ENCODE measurements around the gene ADAM22. TPM values are rescaled to one million over a fixed set of nuclear protein-coding genes. Genes with fewer than 3 reads are reported as not detected.

ADAM22 gene
- total RNA-seq, 2 donors from 2014 or later: 0.32 to 0.82 TPM

DNA sequence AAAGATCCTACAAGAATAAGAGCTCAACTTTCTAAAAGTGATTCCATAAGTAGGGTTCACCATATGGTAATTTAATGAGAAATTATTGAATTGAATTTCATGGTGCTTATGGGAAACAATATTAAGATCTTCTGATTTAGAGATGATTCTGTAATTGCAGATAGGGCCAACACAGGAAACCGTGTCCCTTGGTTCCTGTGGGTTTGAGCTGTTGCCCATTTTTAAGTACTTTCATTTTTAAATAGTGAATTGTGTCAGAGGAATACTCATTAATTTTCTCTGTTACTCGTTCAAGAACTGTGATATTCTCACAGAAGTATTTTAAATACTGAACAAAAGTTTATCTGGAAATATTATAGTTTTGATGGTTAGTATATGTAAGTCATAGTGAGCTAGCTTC, 156.6 kb downstream of the ADAM22 start:
- H3K4me1 Mint-ChIP-seq: no peaks in the 10 kb centered on the region
- H3K27ac Mint-ChIP-seq: peak overlapping the region; percentile 35
- no peak overlapping the region for H3K4me3 Mint-ChIP-seq
- no peaks in the 10 kb centered on the region for H3K27me3 Mint-ChIP-seq
- H3K9me3 Mint-ChIP-seq: no peaks in the 10 kb centered on the region
- ATAC-seq (replicated peaks): no peak
- H3K36me3 Mint-ChIP-seq (ENCODE audit: low read depth): no peaks in the 10 kb centered on the region

DNA sequence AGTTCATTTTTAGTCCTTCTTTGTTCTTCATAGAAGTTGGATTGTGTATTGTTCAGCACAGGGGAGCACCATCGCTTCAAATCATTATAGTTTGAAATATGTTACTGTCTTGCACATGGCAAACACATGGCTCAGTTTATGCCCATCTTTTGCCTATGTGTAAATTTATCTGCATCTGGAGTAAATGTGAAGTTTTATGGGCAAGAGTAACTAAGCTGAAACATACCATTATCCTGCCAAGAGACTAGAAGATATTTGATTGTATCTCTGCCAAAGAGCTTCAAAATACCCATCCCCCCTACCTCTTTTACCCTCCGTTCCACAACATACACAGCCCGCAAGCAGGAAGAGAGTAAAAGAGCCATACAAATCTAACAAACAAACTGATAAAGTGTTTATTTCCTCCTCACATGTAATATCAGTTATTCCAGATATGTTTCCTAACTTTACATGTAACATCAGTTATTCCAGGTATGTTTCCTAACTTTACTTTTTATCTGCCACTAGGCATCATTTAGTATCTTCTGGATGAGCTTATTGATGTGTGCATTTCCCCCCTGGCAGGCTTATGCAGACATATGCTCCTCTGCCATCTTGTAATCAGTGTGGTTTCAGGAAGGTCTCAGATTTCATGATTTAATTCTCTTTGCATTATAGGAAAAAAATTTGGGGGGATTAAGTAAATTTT, 158.1 kb downstream of the ADAM22 start:
- H3K27me3 Mint-ChIP-seq: no peaks in the 10 kb centered on the region
- H3K27ac Mint-ChIP-seq: no peak overlapping the region
- no peaks in the 10 kb centered on the region for H3K4me1 Mint-ChIP-seq
- H3K36me3 Mint-ChIP-seq (ENCODE audit: low read depth): no peaks in the 10 kb centered on the region
- H3K9me3 Mint-ChIP-seq: no peaks in the 10 kb centered on the region
- no peak for ATAC-seq (replicated peaks)
- H3K4me3 Mint-ChIP-seq: no peak overlapping the region

DNA sequence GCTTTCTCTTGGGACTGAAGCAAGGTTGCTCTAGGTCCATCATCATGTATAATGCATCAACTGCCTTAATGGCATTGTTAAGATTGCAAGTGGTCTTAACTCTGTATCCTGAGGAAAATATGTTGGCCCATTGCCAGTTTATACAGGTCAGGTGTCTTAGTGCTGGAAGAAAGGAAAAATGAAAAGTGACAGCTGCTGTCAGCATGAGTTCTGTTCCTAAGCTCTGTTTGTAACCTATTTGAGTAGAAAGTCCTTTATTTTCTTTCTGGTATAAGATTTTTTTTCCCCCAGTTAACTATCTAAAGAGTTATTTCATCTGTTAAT, 158.6 kb downstream of the ADAM22 start:
- H3K27ac Mint-ChIP-seq: no peak overlapping the region
- no peaks in the 10 kb centered on the region for H3K4me1 Mint-ChIP-seq
- no peak overlapping the region for H3K4me3 Mint-ChIP-seq
- H3K9me3 Mint-ChIP-seq: no peaks in the 10 kb centered on the region
- no peak for ATAC-seq (replicated peaks)
- H3K36me3 Mint-ChIP-seq (ENCODE audit: low read depth): no peaks in the 10 kb centered on the region
- no peaks in the 10 kb centered on the region for H3K27me3 Mint-ChIP-seq

DNA sequence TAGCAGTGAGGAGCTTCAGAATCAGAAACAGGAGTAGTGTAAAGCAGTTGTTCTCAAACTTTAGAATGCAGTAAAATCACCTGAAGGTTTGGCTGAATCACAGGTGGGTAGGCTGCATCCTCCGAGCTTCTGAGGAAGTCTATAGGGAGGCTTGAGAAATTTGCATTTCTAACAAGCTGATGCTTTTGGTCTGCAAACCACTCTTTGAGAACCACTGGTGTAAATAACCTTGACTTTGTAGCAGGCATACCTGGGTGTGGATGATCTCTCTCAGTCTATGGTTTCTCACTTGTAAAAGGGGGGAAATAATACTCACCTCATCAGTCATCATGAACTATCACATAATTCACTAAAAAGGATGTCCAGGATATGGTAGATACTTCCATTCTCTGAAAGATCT, 167.7 kb downstream of the ADAM22 start:
- no peaks in the 10 kb centered on the region for H3K4me1 Mint-ChIP-seq
- no peaks in the 10 kb centered on the region for H3K9me3 Mint-ChIP-seq
- H3K27me3 Mint-ChIP-seq: no peaks in the 10 kb centered on the region
- no peaks in the 10 kb centered on the region for H3K36me3 Mint-ChIP-seq (ENCODE audit: low read depth)
- ATAC-seq (replicated peaks): peak; percentile 48
- no peak overlapping the region for H3K27ac Mint-ChIP-seq
- H3K4me3 Mint-ChIP-seq: no peak overlapping the region

DNA sequence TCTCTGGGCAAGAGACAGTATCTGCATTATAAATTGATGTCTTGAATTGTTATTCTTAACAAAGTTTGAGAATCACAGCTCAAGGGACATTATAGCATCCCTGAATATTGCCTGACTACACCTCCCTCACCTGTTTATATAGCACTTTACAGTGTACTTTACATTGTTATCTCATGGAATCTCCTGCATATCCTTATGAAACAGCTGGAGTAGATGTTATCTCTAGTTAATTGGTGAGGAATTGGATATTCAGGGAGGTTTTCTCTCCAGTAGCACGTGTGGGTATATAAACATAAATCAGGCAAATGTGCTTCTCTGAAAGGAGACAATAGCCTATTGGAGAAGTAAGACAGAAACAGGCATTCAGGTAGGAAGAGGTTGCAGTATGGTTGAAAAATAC, 168.6 kb downstream of the ADAM22 start:
- H3K9me3 Mint-ChIP-seq: no peaks in the 10 kb centered on the region
- H3K4me1 Mint-ChIP-seq: no peaks in the 10 kb centered on the region
- no peak for ATAC-seq (replicated peaks)
- H3K27me3 Mint-ChIP-seq: no peaks in the 10 kb centered on the region
- no peaks in the 10 kb centered on the region for H3K36me3 Mint-ChIP-seq (ENCODE audit: low read depth)
- H3K4me3 Mint-ChIP-seq: no peak overlapping the region
- no peak overlapping the region for H3K27ac Mint-ChIP-seq

DNA sequence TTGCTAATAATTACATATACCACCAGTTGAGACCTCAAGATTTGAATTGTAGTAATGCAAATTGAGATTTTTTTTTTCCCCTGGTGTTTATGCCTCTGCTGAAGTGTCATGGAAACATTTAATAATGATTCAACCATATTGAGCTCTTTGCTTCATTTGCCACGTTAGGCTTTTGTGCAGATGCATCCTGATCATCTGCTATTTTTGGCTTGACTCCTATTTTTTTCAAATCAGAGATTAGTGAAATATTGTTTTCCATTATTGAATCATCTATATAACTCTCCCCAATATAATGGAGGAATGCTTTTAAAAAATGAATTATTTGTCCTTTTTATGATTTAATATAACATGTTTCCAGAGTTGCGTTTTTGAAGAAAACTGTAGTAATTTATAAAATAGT, 170.7 kb downstream of the ADAM22 start:
- no peaks in the 10 kb centered on the region for H3K27me3 Mint-ChIP-seq
- no peaks in the 10 kb centered on the region for H3K9me3 Mint-ChIP-seq
- H3K4me3 Mint-ChIP-seq: no peak overlapping the region
- no peaks in the 10 kb centered on the region for H3K36me3 Mint-ChIP-seq (ENCODE audit: low read depth)
- ATAC-seq (replicated peaks): no peak
- no peak overlapping the region for H3K27ac Mint-ChIP-seq
- no peaks in the 10 kb centered on the region for H3K4me1 Mint-ChIP-seq

DNA sequence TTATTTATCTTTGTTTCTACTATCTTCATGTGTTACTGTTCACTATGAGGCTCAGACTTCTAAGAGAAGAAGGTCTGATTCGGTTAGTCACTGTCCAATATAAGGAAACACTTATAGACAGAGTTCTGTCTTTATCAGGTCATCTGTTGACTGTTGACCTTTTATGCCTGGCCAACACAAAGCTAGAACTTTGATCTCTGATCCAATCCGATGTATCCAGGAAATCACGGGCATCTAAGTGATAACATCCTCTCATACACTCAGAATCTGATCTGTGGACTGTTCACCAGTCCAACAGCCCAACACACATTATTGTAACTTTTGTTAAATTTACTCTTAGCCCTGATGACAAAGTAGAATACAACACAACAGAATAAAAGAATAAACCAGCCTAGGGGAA, 171.2 kb downstream of the ADAM22 start:
- H3K27ac Mint-ChIP-seq: no peak overlapping the region
- no peak for ATAC-seq (replicated peaks)

DNA sequence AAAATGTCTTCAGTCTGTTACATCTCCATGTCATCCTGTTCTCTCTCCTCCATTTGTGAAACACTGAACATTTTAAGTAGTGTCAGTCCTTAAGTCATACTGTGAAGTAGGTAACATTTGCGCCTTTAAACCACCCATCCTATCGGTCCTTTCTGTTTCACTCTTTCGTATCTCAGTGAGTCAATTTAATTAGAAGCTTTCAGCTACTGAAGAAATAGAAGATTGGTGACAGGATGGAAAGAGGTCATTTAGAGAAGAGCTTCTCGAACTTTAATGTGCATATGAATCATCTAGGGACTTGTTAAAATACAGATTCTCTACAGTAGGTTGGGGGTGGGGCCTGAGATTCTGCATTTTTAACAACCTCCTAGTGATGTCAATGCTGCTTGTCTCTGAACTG, 172.4 kb downstream of the ADAM22 start:
- Mint-ChIP-seq H3K4me1 (no peaks in the 10 kb centered on the region), H3K4me3 (no peak overlapping the region), H3K27ac (no peak overlapping the region), H3K36me3 (ENCODE audit: low read depth) (no peaks in the 10 kb centered on the region), H3K27me3 (no peaks in the 10 kb centered on the region), H3K9me3 (no peaks in the 10 kb centered on the region)
- peak; percentile 60 for ATAC-seq (replicated peaks)

More for the DNA sequence above, 171.2 kb downstream of the ADAM22 start:
- Mint-ChIP-seq H3K9me3 (no peaks in the 10 kb centered on the region), H3K4me1 (no peaks in the 10 kb centered on the region), H3K27me3 (no peaks in the 10 kb centered on the region), H3K4me3 (no peak overlapping the region), H3K36me3 (ENCODE audit: low read depth) (no peaks in the 10 kb centered on the region)

DNA sequence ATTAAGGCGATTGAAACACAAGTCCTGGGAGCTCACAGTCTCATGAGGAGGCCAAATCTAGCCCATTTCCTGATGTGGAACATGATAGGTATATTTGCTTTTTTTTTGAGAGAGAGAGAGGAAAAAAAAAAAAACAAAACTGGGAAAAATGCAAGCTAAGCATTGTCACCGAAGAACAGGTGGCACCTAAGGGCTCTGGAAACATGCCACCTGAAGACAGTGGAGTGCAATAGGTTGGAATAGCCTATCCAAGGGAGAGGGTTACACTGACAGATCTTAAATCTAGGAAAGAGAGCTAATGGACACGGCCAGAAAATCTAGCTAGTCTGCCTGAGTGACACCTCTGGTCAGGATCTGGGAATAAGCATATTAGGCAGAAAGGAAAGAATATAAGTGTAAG, 175.6 kb downstream of the ADAM22 start:
- no peak overlapping the region for H3K4me3 Mint-ChIP-seq
- no peak overlapping the region for H3K27ac Mint-ChIP-seq
- H3K36me3 Mint-ChIP-seq (ENCODE audit: low read depth): no peaks in the 10 kb centered on the region
- H3K27me3 Mint-ChIP-seq: no peaks in the 10 kb centered on the region
- ATAC-seq (replicated peaks): no peak
- no peaks in the 10 kb centered on the region for H3K9me3 Mint-ChIP-seq
- no peaks in the 10 kb centered on the region for H3K4me1 Mint-ChIP-seq

DNA sequence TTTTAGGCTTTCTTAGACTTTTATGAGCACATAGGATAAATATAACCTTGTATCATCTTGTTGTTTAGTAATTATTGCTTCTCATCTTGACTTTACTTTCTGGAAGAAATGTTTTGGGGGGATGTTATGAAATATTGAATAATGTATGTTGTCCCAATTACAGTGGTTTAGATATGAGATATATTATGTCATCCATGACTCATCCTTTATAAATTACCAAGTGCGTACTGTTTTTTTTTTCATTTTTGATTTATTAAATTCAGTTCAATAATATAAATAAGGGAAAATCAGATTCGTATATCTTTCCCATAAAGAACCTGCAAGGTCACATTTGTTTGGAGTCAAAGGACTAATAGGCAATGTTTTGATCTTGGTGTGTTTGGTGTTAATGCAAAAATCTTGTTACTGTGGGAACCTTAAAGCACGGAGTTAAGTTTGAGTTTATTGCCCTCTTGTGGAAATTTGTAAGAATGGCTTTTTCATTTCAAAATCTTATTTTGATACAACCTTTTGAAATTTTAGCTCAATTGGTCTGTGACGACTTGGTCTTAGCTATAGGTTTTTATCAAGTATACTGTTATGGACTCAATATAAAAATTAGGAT, 177.2 kb downstream of the ADAM22 start:
- H3K4me1 Mint-ChIP-seq: no peaks in the 10 kb centered on the region
- no peak overlapping the region for H3K4me3 Mint-ChIP-seq
- H3K27me3 Mint-ChIP-seq: no peaks in the 10 kb centered on the region
- no peak for ATAC-seq (replicated peaks)
- H3K27ac Mint-ChIP-seq: no peak overlapping the region
- no peaks in the 10 kb centered on the region for H3K9me3 Mint-ChIP-seq
- H3K36me3 Mint-ChIP-seq (ENCODE audit: low read depth): no peaks in the 10 kb centered on the region

DNA sequence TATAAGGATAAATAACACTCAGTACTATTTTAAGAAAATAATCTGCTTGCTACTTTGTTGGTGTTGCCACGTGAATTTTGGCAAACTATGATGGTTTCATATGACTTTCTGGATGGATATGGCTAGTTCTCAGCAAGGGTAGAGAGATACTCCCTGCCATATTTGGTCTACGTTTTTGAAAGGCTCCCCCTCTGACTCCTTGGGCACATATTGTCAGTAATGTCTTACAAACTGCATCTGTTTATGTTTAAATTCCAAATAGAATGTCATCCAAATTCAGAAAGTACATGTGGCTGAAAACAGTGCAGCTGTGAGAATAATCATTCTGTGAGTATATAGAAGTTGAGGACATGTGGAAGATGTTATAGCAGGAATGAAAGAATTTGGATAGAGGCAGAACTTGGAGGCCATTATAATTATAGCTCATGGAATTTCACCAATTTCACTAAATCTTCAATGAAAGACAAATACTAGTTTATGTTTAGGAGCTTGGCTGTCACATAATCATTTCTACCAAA, 178.0 kb downstream of the ADAM22 start:
- no peaks in the 10 kb centered on the region for H3K4me1 Mint-ChIP-seq
- ATAC-seq (replicated peaks): no peak

DNA sequence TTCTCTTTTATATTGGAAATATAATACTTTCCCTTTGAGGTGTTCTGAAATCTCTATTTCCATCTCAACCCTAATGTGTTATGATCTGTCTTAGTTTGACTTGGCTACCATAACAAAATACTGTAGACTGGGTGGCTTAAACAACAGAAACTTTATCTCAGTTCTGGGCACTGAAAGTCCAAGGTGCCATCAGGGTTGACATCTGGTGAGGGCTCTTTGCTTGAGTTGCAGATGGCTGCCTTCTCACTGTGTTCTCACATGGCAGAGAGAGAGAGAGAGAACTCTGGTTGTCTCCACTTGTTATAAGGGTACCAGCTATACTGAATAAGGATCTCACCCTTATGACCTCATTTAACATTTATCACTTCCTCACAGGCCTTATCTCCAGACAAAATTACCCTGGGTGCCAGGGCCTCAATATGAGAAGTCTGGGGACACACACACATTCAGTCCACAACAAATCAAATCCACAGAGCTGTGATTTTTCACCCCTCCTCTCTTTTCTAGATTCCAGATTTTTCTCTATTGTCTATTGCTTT, 181.3 kb downstream of the ADAM22 start:
- no peaks in the 10 kb centered on the region for H3K27me3 Mint-ChIP-seq
- no peak for ATAC-seq (replicated peaks)
- no peak overlapping the region for H3K4me3 Mint-ChIP-seq
- no peaks in the 10 kb centered on the region for H3K4me1 Mint-ChIP-seq
- no peaks in the 10 kb centered on the region for H3K36me3 Mint-ChIP-seq (ENCODE audit: low read depth)
- no peak overlapping the region for H3K27ac Mint-ChIP-seq
- no peaks in the 10 kb centered on the region for H3K9me3 Mint-ChIP-seq

More for the DNA sequence above, 178.0 kb downstream of the ADAM22 start:
- H3K4me3 Mint-ChIP-seq: no peak overlapping the region
- no peak overlapping the region for H3K27ac Mint-ChIP-seq
- no peaks in the 10 kb centered on the region for H3K27me3 Mint-ChIP-seq
- H3K9me3 Mint-ChIP-seq: no peaks in the 10 kb centered on the region
- H3K36me3 Mint-ChIP-seq (ENCODE audit: low read depth): no peaks in the 10 kb centered on the region

DNA sequence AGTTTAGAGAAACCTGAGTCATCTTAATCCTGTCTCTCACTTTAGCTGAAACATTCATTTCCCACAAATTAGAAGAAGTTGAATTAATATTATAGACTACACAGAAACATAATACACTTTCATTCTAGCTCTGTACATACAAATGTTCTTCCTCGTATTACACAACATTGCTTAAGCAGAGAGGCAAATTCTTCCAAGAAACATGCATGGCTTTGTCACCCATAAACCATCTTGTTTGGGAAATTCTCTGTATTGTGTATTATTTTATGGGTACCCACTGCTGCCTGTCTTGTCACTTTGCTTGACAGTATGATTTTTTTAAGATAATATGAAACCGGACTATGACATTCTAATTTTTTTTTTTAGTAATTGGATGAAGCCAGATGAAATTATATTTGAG, 181.8 kb downstream of the ADAM22 start:
- no peak overlapping the region for H3K4me3 Mint-ChIP-seq
- no peak for ATAC-seq (replicated peaks)
- no peaks in the 10 kb centered on the region for H3K4me1 Mint-ChIP-seq
- no peaks in the 10 kb centered on the region for H3K9me3 Mint-ChIP-seq
- no peak overlapping the region for H3K27ac Mint-ChIP-seq
- H3K36me3 Mint-ChIP-seq (ENCODE audit: low read depth): no peaks in the 10 kb centered on the region
- H3K27me3 Mint-ChIP-seq: no peaks in the 10 kb centered on the region

DNA sequence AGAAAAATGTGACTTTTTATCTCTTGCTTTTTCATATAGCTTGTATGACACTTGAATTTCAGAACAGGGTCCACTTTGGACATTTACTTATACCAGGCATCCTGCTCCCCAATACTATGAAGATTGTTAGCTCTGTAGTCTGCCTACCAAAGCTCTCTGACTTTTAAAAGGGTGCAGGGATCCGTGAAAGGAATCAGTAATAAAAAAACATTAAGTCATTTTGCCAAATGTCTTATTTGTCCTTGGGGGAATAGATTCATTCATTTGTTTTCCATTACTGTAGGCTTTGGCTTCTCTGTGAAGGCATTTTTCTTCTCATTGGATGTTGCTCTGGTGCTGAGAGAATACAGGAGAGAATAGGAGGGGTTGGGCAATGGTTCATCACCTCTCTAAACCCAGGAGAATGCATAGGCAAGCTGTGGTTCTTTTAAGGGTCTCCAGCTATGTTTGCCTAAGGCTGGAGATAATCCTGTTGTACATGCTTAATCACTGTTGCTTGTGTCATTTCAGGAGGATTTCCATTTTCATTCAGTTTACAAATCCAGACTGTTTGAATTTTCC, 182.3 kb downstream of the ADAM22 start:
- H3K4me1 Mint-ChIP-seq: no peaks in the 10 kb centered on the region
- no peaks in the 10 kb centered on the region for H3K9me3 Mint-ChIP-seq
- H3K36me3 Mint-ChIP-seq (ENCODE audit: low read depth): no peaks in the 10 kb centered on the region
- no peak for ATAC-seq (replicated peaks)
- no peak overlapping the region for H3K27ac Mint-ChIP-seq
- no peak overlapping the region for H3K4me3 Mint-ChIP-seq
- H3K27me3 Mint-ChIP-seq: no peaks in the 10 kb centered on the region

DNA sequence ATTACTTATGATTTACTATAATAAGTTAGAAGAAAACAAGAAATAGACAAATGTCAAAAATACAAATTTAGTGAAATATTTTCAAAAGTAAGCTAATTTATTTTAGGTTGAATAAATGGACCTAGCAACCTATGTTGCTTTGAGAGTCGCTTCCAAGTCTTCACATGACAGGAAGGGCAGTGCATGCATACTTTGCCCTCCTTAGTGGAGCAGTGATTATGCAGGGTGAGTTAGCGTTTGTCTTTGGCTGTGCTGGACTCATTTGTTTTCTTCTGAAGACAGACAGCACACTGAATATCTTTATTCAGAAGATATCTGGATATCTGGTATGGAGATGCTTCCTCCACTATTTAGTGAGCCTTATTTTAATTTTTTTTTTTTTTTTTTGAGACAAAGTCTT, 183.3 kb downstream of the ADAM22 start:
- Mint-ChIP-seq H3K4me1 (no peaks in the 10 kb centered on the region), H3K27me3 (no peaks in the 10 kb centered on the region), H3K27ac (no peak overlapping the region), H3K36me3 (ENCODE audit: low read depth) (no peaks in the 10 kb centered on the region), H3K4me3 (no peak overlapping the region), H3K9me3 (no peaks in the 10 kb centered on the region)
- no peak for ATAC-seq (replicated peaks)

All from activated T-helper 17 cell treated with anti-CD3 and anti-CD28 coated beads, Interleukin-2, amount 50 U/mL, for 72 hours (primary cell).